GM19324 (cell line): ENCODE data around the gene DSCAM.
"Not testable (repeated sequence)": the region's sequence is repeated elsewhere in the genome, so short reads cannot be mapped to it uniquely, and the experiment has no call there.

Experiments
- ATAC-seq: cut with Tn5 transposase; IDR thresholded peaks from one replicate; pipeline ENCODE4 v1.9.1; 2021; ENCODE audit warnings: mild to moderate bottlenecking, moderate library complexity; ENCODE audit not compliant: unreplicated experiment, low FRiP score

The DSCAM gene

GRCh38 chr21:40355076-40355475, 491.9 kb downstream of the DSCAM start:
- ATAC-seq: no peak

GRCh38 chr21:40351006-40351405, 496.0 kb downstream of the DSCAM start:
- ATAC-seq: no peak

GRCh38 chr21:40349591-40349990, 497.4 kb downstream of the DSCAM start:
- no peak for ATAC-seq

GRCh38 chr21:40345711-40346321, 501.1 kb downstream of the DSCAM start:
- ATAC-seq: no peak

GRCh38 chr21:40340357-40340756, 506.6 kb downstream of the DSCAM start:
- no peak for ATAC-seq

GRCh38 chr21:40339050-40339449, 507.9 kb downstream of the DSCAM start:
- no peak for ATAC-seq

GRCh38 chr21:40337981-40338380, 509.0 kb downstream of the DSCAM start:
- ATAC-seq: no peak

- ATAC-seq: no peak
Observed at GRCh38 chr21:40335704-40336103, 511.3 kb downstream of the DSCAM start.

- no peak for ATAC-seq
Observed at GRCh38 chr21:40334159-40334558, 512.8 kb downstream of the DSCAM start.

- ATAC-seq: no peak
Observed at GRCh38 chr21:40333731-40334130, 513.2 kb downstream of the DSCAM start.

GRCh38 chr21:40331804-40332203, 515.2 kb downstream of the DSCAM start:
- ATAC-seq: no peak

GRCh38 chr21:40331172-40331571, 515.8 kb downstream of the DSCAM start:
- ATAC-seq: no peak

GRCh38 chr21:40324389-40324788, 522.6 kb downstream of the DSCAM start:
- ATAC-seq: no peak

- ATAC-seq: not testable (repeated sequence)
Observed at GRCh38 chr21:40320718-40321117, 526.2 kb downstream of the DSCAM start.

GRCh38 chr21:40318371-40318770, 528.6 kb downstream of the DSCAM start:
- no peak for ATAC-seq

- ATAC-seq: no peak
Observed at GRCh38 chr21:40316104-40316503, 530.9 kb downstream of the DSCAM start.

GRCh38 chr21:40315626-40316025, 531.3 kb downstream of the DSCAM start:
- no peak for ATAC-seq

GRCh38 chr21:40313260-40313659, 533.7 kb downstream of the DSCAM start:
- no peak for ATAC-seq

GRCh38 chr21:40300300-40300699, 546.7 kb downstream of the DSCAM start:
- no peak for ATAC-seq

GRCh38 chr21:40299451-40299850, 547.5 kb downstream of the DSCAM start:
- ATAC-seq: no peak

GRCh38 chr21:40294345-40294744, 552.6 kb downstream of the DSCAM start:
- ATAC-seq: no peak

- ATAC-seq: no peak
Observed at GRCh38 chr21:40291560-40291959, 555.4 kb downstream of the DSCAM start.

- no peak for ATAC-seq
Observed at GRCh38 chr21:40284409-40284808, 562.5 kb downstream of the DSCAM start.
